A673 (cell line): ENCODE data around the gene OCSTAMP. TPM values are rescaled to one million over a fixed set of nuclear protein-coding genes. Genes with fewer than 3 reads are reported as not detected.

Experiments
- BruUV-seq: library from RNA; stranded (reverse); fragments of 400-500 nt; replicated peaks from 2 replicates; lab custom pipeline; 2021; lab: Mats Ljungman, UMichigan
- CTCF ChIA-PET: fragments of 300-600 bp; sonication (Branson Sonifier 250); formaldehyde crosslinking; loops from one replicate; lab custom pipeline; 2022; ENCODE audit warnings: antibody characterized with exemption; lab: Charles Lee
- POLR2A ChIA-PET: fragments of 300-600 bp; sonication (Branson Sonifier 250); formaldehyde crosslinking; loops from one replicate; lab custom pipeline; 2022; ENCODE audit warnings: antibody characterized with exemption; ENCODE audit not compliant: low non-redundant PET; lab: Charles Lee
- DNase-seq: peaks from one replicate; pipeline ENCODE4 v3.0.0-alpha.2; 2015; ENCODE audit warnings: low spot score
- H3K27ac ChIP-seq: fragments of 200-600 bp; sonication (generic); 2 replicates; pipeline ENCODE4 v1.5.1; 2016; ENCODE audit warnings: mixed run types, low read depth, mild to moderate bottlenecking, mixed read lengths, antibody characterized with exemption, low read length; ENCODE audit not compliant: poor library complexity, severe bottlenecking
- H3K27me3 ChIP-seq: fragments of 200-600 bp; sonication (generic); replicated peaks from 2 replicates; pipeline ENCODE4 v1.6.1; 2017; ENCODE audit warnings: mixed run types, low read depth, mild to moderate bottlenecking, mixed read lengths, antibody characterized with exemption, low read length; ENCODE audit not compliant: insufficient read depth, poor library complexity
- H3K36me3 ChIP-seq: fragments of 200-600 bp; sonication (generic); 2 replicates; pipeline ENCODE4 v1.6.1; 2016; ENCODE audit warnings: mixed run types, mild to moderate bottlenecking, mixed read lengths, antibody characterized with exemption, low read length; ENCODE audit not compliant: insufficient read depth, poor library complexity, severe bottlenecking
- H3K4me1 ChIP-seq: fragments of 200-600 bp; sonication (generic); 2 replicates; pipeline ENCODE4 v1.6.1; 2017; ENCODE audit warnings: mixed run types, mild to moderate bottlenecking, mixed read lengths, antibody characterized with exemption, low read length; ENCODE audit not compliant: insufficient read depth, poor library complexity, severe bottlenecking
- H3K4me3 ChIP-seq: fragments of 200-600 bp; sonication (generic); 2 replicates; pipeline ENCODE4 v1.5.1; 2016; ENCODE audit warnings: low read depth, mixed run types, mild to moderate bottlenecking, mixed read lengths, low read length; ENCODE audit not compliant: poor library complexity, severe bottlenecking
- H3K9me3 ChIP-seq: fragments of 200-600 bp; sonication (generic); 2 replicates; pipeline ENCODE4 v1.6.1; 2016; ENCODE audit warnings: mixed run types, low read depth, mild to moderate bottlenecking, mixed read lengths, antibody characterized with exemption, low read length; ENCODE audit not compliant: poor library complexity, severe bottlenecking
- EZH2 ChIP-seq: fragments of 200-600 bp; sonication (generic); IDR thresholded peaks from 2 replicates; pipeline ENCODE4 v1.6.1; 2017; ENCODE audit warnings: borderline replicate concordance, low read depth, mild to moderate bottlenecking, mixed read lengths, antibody characterized with exemption, low read length; ENCODE audit not compliant: poor library complexity, severe bottlenecking
- intact Hi-C: fragments of 100-400 bp; cut with micrococcal nuclease; formaldehyde crosslinking; loops from one replicate; pipeline ENCODE4 v1.10.0; 2022; ENCODE audit not compliant: unreplicated experiment
- total RNA-seq: library from RNA; stranded (reverse); gene quantifications from 2 replicates; pipeline ENCODE4 v1.2.3, GENCODE V29; 2021
- TF ChIP-seq, protein P1 (sequence below): fragments of 300-800, 200-600 bp; sonication (generic); conservative IDR thresholded peaks from 2 replicates; pipeline ENCODE4 v1.5.1; 2017; ENCODE audit warnings: low read depth, mild to moderate bottlenecking, antibody characterized with exemption, low read length, moderate library complexity, mixed read lengths

The OCSTAMP gene
- total RNA-seq, 1 experiment from 2014 or later: not detected

DNA sequence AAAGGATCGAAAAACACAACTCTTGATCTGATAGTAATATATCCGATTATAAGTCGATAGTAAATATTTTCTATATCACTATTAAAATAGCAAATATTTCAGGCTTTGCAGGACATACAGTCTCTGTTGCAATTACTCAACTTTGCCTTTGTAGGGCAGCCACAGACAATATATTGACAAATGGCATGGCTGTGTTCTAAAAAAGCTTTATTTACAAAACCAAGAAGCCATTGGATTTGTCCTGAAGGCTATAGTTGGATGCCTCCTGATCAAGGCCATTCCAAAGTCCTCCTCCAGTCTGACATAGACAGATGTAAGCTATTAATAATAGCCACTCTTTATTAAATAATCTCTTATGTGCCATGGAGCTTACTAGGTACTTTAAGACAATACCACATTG lies 5.9 kb downstream of the OCSTAMP start:
- ChIA-PET POLR2A (no interaction called here), CTCF (no interaction called here)
- Histone ChIP-seq H3K4me1 (no peaks in the 10 kb centered on the region), H3K4me3 (no peak overlapping the region), H3K27me3 (peaks cover 39% of the 10 kb centered on the region), H3K9me3 (no peaks in the 10 kb centered on the region), H3K27ac (no peak overlapping the region), H3K36me3 (no peaks in the 10 kb centered on the region)
- no TSS peak for BruUV-seq
- no peak for DNase-seq
- intact Hi-C loops: no loop called here
- TF ChIP-seq, protein P1, sequence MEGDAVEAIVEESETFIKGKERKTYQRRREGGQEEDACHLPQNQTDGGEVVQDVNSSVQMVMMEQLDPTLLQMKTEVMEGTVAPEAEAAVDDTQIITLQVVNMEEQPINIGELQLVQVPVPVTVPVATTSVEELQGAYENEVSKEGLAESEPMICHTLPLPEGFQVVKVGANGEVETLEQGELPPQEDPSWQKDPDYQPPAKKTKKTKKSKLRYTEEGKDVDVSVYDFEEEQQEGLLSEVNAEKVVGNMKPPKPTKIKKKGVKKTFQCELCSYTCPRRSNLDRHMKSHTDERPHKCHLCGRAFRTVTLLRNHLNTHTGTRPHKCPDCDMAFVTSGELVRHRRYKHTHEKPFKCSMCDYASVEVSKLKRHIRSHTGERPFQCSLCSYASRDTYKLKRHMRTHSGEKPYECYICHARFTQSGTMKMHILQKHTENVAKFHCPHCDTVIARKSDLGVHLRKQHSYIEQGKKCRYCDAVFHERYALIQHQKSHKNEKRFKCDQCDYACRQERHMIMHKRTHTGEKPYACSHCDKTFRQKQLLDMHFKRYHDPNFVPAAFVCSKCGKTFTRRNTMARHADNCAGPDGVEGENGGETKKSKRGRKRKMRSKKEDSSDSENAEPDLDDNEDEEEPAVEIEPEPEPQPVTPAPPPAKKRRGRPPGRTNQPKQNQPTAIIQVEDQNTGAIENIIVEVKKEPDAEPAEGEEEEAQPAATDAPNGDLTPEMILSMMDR: no peak
- TF ChIP-seq EZH2: no peak

DNA sequence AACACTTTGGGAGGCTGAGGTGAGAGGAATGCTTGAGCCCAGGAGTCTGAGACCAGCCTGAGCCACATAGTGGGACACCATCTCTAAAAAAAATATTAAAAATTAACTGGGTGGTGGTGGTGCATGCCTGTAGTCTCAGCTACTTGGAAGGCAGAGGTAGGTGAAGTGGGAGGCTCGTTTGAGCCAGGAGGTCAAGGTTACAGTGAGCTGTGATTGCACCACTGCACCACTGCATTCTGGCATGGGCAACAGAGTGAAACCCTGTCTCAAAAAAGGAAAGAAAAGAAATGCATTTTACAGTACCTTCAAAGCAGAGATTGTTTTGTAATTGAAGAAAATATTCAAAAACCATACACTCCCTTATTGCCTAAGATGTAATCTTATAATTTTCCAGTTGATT lies 6.5 kb downstream of the OCSTAMP start:
- Histone ChIP-seq H3K9me3 (no peaks in the 10 kb centered on the region), H3K36me3 (no peaks in the 10 kb centered on the region), H3K27me3 (peaks cover 43% of the 10 kb centered on the region), H3K4me3 (no peak overlapping the region), H3K4me1 (no peaks in the 10 kb centered on the region), H3K27ac (no peak overlapping the region)
- CTCF ChIA-PET: no interaction called here
- BruUV-seq: no TSS peak
- POLR2A ChIA-PET: no interaction called here
- no peak for DNase-seq
- TF ChIP-seq, protein P1: no peak
- TF ChIP-seq EZH2: no peak
- intact Hi-C loops: no loop called here

DNA sequence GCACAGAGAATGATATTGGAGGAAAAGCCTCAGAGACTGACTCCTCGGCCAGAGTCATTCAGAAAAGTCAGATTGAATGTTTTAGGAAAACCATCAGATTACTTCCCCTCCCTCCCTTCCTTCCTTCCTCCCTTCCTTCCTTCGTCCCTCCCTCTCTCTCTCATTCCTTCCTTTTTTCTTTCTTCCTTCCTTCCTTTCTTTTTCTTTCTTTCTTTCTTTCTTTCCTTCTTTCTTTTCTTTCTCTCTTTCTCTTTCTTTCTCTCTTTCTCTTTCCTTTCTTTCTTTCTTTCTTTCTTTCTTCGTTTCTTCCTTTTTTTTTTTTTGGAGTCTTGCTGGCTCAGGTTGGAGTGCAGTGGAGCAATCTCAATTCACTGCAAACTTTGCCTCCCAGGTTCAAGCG lies 7.4 kb downstream of the OCSTAMP start:
- Histone ChIP-seq H3K9me3 (no peaks in the 10 kb centered on the region), H3K27ac (no peak overlapping the region), H3K27me3 (peaks cover 51% of the 10 kb centered on the region), H3K4me1 (no peaks in the 10 kb centered on the region), H3K36me3 (no peaks in the 10 kb centered on the region), H3K4me3 (no peak overlapping the region)
- BruUV-seq: no TSS peak
- CTCF ChIA-PET: no interaction called here
- no peak for DNase-seq
- intact Hi-C loops: no loop called here
- TF ChIP-seq, protein P1: no peak
- no peak for TF ChIP-seq EZH2
- POLR2A ChIA-PET: no interaction called here
